ENCODE results near the gene PPP2R5C. TPM values are rescaled to one million over a fixed set of nuclear protein-coding genes. Genes with fewer than 3 reads are reported as not detected.

The PPP2R5C gene
- total and polyA plus RNA-seq, 2 donors (not counting 3 experiments of a cell fraction or from before 2014, with no cell fraction given) = 42.6 to 83.6 TPM

DNA sequence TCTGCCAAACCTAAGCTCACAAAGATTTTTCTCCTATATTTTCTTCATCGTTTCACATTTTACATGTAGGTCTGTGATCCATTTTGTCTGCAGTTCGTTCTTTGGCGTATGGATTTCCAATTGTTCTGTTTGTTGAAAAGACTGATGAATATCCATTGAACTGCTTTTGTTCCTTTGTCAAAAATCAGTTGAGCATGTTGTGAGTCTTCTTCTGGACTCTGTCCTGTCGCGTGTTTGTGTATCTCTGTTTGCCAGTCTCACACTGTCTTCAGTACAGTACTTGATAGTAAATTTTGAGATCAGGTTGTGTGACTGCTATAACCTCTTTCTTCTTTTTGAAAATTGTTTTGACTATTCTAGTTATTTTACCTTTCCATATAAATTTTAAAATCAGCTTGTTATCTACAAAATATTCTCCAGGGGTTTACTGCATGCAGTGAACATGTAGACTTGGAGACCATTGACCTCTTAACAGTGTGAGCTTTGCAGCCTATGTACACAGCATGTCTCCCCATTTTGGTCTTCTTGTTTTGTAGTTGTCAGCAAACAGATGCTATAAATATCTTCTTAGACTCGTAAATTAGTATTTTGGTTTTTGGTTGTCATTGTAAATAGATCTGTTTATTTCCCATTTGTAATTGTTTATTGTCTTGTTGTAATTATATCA is 108.9 kb downstream of the PPP2R5C start:
- ChIA-PET CTCF (interaction anchor here (0.7 to 0.9 kb wide), 3 partner anchors 10 to 36 kb away, joined by 3 to 4 read pairs (median 3); no protein-coding TSS in a partner anchor), POLR2A (no interaction called here)
- Histone ChIP-seq H4K20me1 (replicated peaks; ENCODE audit: control insufficient read depth, extremely low read depth, insufficient read depth, low read length) (no peaks in the 10 kb centered on the region), H3K79me2 (ENCODE audit: control insufficient read depth, insufficient read depth, low read length) (peaks cover 32% of the 10 kb centered on the region), H3K9ac (replicated peaks; ENCODE audit: extremely low read depth, insufficient read depth, low read length) (no peak overlapping the region), H3K9me3 (replicated peaks; ENCODE audit: control insufficient read depth, insufficient read depth, low read length) (no peaks in the 10 kb centered on the region), H3K9me1 (replicated peaks; ENCODE audit: control insufficient read depth, extremely low read depth, insufficient read depth, low read length) (no peaks in the 10 kb centered on the region), H3K27me3 (ENCODE audit: control insufficient read depth in 2 of 2, insufficient read depth in 2 of 2, low read length in 2 of 2) (no peaks in the 10 kb centered on the region), H3K4me2 (ENCODE audit: insufficient read depth, low read length) (no peak overlapping the region), H2AFZ (ENCODE audit: low read depth, low read length) (no peak overlapping the region), H3K27ac (ENCODE audit: insufficient read depth, low read depth, low read length) (no peak overlapping the region), H3K4me1 (ENCODE audit: control insufficient read depth, extremely low read depth, insufficient read depth, low read length) (peaks cover 5% of the 10 kb centered on the region), H3K4me3 (replicated peaks in 1 of 3; ENCODE audit: insufficient read depth in 1 of 3, low read depth in 1 of 3, low read length in 3 of 3) (no peak overlapping the region), H3K36me3 (ENCODE audit: control insufficient read depth in 2 of 2, extremely low read depth in 1 of 2, insufficient read depth in 2 of 2, low read length in 2 of 2) (no peaks in the 10 kb centered on the region)
- DNase-seq (ENCODE audit: low read depth, low spot score) (no peak), FAIRE-seq (no peak)
- no TSS peak for BruUV-seq (replicated peaks)
- TF ChIP-seq JUN (IDR thresholded peaks at IDR 0.05; ENCODE audit: borderline replicate concordance, insufficient read depth, insufficient read length, low read depth) (no peak), MYC (IDR thresholded peaks at IDR 0.05; ENCODE audit: low read depth, low read length) (no peak), EZH2 (IDR thresholded peaks at IDR 0.05; ENCODE audit: borderline replicate concordance, low read depth, low read length, severe bottlenecking) (no peak), GATA2 (IDR thresholded peaks at IDR 0.05; ENCODE audit: insufficient read depth, insufficient read length, low read depth, low read length) (no peak), FOS (IDR thresholded peaks at IDR 0.05; ENCODE audit: borderline replicate concordance, insufficient read depth, low read length) (no peak), POLR2A (IDR thresholded peaks at IDR 0.05; ENCODE audit: low read depth, low read length) (no peak), POLR2AphosphoS5 (IDR thresholded peaks at IDR 0.05; ENCODE audit: insufficient read depth, low read depth, low read length) (no peak)
- TF ChIP-seq, protein P1, sequence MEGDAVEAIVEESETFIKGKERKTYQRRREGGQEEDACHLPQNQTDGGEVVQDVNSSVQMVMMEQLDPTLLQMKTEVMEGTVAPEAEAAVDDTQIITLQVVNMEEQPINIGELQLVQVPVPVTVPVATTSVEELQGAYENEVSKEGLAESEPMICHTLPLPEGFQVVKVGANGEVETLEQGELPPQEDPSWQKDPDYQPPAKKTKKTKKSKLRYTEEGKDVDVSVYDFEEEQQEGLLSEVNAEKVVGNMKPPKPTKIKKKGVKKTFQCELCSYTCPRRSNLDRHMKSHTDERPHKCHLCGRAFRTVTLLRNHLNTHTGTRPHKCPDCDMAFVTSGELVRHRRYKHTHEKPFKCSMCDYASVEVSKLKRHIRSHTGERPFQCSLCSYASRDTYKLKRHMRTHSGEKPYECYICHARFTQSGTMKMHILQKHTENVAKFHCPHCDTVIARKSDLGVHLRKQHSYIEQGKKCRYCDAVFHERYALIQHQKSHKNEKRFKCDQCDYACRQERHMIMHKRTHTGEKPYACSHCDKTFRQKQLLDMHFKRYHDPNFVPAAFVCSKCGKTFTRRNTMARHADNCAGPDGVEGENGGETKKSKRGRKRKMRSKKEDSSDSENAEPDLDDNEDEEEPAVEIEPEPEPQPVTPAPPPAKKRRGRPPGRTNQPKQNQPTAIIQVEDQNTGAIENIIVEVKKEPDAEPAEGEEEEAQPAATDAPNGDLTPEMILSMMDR (IDR thresholded peaks at IDR 0.05; ENCODE audit: extremely low read depth in 1 of 2, insufficient read depth in 1 of 2, low read depth in 1 of 2, low read length in 2 of 2) = no peak
- TF ChIP-seq, protein P2, sequence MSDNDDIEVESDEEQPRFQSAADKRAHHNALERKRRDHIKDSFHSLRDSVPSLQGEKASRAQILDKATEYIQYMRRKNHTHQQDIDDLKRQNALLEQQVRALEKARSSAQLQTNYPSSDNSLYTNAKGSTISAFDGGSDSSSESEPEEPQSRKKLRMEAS (IDR thresholded peaks at IDR 0.05; ENCODE audit: insufficient read depth, insufficient read length) = no peak
- dilution Hi-C loops (cut with MboI; ENCODE audit: extremely low pct_ligation_motif_present, low sequenced_read_pairs) (no loop called here), intact Hi-C loops (cut with micrococcal nuclease) (no loop called here)
